ENCODE data around the gene AATF. TPM values are rescaled to one million over a fixed set of nuclear protein-coding genes. Genes with fewer than 3 reads are reported as not detected.

AATF gene
- total RNA-seq, 1 experiment from 2014 or later, result 87.6 TPM

DNA sequence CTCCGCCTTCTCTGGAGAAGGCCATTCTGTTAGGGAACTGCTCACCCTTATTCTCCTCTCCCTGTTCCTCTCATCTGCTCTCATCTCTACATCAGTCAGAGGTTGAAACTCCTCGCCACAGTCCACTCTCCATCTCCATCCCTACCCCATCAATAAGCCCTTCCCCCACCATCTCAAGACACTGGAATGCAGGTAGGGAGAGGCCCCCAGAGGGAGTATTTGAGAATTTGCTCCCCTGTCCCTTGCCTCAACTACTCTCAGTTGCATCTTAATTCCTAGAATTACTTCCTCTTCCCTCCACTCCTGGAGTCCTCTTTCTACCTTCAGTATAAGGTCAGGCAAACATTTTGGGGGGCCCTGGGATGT is 2.0 kb upstream of the AATF start:
- no peak for DNase-seq
- TF ChIP-seq, protein P1, sequence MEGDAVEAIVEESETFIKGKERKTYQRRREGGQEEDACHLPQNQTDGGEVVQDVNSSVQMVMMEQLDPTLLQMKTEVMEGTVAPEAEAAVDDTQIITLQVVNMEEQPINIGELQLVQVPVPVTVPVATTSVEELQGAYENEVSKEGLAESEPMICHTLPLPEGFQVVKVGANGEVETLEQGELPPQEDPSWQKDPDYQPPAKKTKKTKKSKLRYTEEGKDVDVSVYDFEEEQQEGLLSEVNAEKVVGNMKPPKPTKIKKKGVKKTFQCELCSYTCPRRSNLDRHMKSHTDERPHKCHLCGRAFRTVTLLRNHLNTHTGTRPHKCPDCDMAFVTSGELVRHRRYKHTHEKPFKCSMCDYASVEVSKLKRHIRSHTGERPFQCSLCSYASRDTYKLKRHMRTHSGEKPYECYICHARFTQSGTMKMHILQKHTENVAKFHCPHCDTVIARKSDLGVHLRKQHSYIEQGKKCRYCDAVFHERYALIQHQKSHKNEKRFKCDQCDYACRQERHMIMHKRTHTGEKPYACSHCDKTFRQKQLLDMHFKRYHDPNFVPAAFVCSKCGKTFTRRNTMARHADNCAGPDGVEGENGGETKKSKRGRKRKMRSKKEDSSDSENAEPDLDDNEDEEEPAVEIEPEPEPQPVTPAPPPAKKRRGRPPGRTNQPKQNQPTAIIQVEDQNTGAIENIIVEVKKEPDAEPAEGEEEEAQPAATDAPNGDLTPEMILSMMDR (IDR thresholded peaks at IDR 0.05; ENCODE audit: insufficient read depth in 1 of 2, low read depth in 1 of 2, low read length in 1 of 2, severe bottlenecking in 1 of 2, unreplicated experiment in 1 of 2), result no peak
- H3K9me3 ChIP-seq, result no peaks in the 10 kb centered on the region
- H3K9me3 Mint-ChIP-seq (ENCODE audit: unreplicated experiment), result no peaks in the 10 kb centered on the region
- peaks cover 28% of the 10 kb centered on the region for H3K36me3 Mint-ChIP-seq (ENCODE audit: insufficient read depth, unreplicated experiment)
- CTCF ChIA-PET, result no interaction called here
- H3K4me1 Mint-ChIP-seq (ENCODE audit: low read depth, unreplicated experiment), result peaks cover 7% of the 10 kb centered on the region
- H3K36me3 ChIP-seq (ENCODE audit: control insufficient read depth, insufficient read depth, low read length), result no peaks in the 10 kb centered on the region
- H3K4me1 ChIP-seq, result peaks cover 8% of the 10 kb centered on the region; the same call in 1 of the 2 replicates
- intact Hi-C loops (cut with micrococcal nuclease; ENCODE audit: unreplicated experiment), result no loop called here
- H3K27me3 ChIP-seq (replicated peaks; ENCODE audit: control insufficient read depth, insufficient read depth, low read length), result no peaks in the 10 kb centered on the region
- H3K27ac Mint-ChIP-seq (ENCODE audit: unreplicated experiment), result no peak overlapping the region
- peaks cover 7% of the 10 kb centered on the region for H3K27me3 Mint-ChIP-seq (ENCODE audit: insufficient read depth, unreplicated experiment)
- no TSS peak for BruUV-seq (replicated peaks)
- POLR2A ChIA-PET, result no interaction called here
- no peak overlapping the region for H3K4me3 Mint-ChIP-seq (ENCODE audit: unreplicated experiment)
- no peak overlapping the region for H3K4me3 ChIP-seq (ENCODE audit: low read depth, low read length)

DNA sequence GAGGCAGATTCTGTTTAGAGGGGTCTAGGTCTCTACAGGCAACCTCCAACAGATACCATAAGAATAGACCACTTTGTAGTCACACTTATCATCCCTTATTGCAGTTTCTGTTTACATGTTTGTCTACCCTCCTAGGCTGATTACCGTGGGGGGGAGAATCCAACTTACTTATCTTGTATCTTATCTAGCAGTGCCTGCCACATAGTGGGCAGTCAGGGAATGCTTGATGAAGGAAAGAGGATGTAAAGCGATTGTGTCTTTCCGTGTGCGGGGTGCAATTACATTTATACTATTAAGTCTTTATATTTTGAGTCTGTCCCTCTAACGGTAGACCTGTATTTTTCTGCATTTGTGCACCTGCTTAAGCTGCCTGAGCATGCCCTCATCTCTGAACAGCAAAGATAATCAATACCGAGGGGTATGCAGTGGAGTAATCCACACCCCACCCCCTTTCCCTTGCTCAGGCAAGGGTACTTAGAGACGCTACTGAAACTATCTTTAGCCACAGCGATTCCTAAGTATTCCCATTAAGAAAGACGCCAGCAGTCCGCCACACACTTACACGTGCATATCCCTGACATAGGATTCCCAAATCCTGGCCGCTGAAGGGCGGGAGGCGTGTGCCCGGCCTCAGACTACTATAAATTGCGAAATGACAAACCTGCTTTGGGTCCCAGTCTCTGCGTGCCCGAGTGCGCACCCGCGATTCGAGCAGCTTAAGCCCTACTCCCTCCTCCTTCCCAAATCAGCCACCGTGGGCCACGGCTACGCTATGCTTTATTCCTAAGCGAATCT is 635 bp upstream of the AATF start:
- intact Hi-C loops (cut with micrococcal nuclease; ENCODE audit: unreplicated experiment), result loop anchor here (1.0 kb wide), 1 partner anchor 12 kb away; no protein-coding TSS in a partner anchor
- peaks cover 7% of the 10 kb centered on the region for H3K4me1 Mint-ChIP-seq (ENCODE audit: low read depth, unreplicated experiment)

DNA sequence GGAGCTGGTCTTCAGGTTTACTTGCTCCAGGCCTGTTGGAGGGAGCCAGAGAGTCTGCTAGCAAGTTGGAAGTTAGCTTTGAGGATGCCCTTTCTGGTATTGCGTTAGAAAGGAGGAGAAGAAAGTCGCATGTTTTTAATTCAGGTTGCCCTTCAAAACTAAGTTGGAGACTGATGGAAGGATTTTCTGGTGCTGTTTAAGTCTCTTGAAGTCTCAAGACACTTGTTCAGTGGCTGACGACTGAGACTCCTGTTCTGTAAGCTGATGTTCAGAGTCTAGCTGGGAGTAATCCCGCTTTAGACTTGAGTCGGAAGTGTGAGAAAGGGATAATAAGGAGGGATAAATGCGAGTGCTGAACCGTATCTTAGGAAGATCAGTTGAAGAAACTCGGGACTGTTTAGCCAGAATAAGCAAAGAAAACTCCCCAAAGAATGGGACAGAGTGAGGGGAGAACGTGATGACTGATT is 740 bp downstream of the AATF start:
- H3K4me1 ChIP-seq, result peaks cover 8% of the 10 kb centered on the region; the same call in 1 of the 2 replicates
- TF ChIP-seq, protein P1 (IDR thresholded peaks at IDR 0.05; ENCODE audit: insufficient read depth in 1 of 2, low read depth in 1 of 2, low read length in 1 of 2, severe bottlenecking in 1 of 2, unreplicated experiment in 1 of 2), result no peak
- intact Hi-C loops (cut with micrococcal nuclease; ENCODE audit: unreplicated experiment), result no loop called here
- H3K9me3 ChIP-seq, result no peaks in the 10 kb centered on the region
- H3K27me3 ChIP-seq (replicated peaks; ENCODE audit: control insufficient read depth, insufficient read depth, low read length), result no peaks in the 10 kb centered on the region
- CTCF ChIA-PET, result interaction anchor here (0.6 to 1.2 kb wide), 3 partner anchors 93 to 467 kb away, joined by 3 to 7 read pairs (median 4); partner anchors contain the start of gene MRM1
- peak overlapping the region; percentile 79 for H3K4me3 Mint-ChIP-seq (ENCODE audit: unreplicated experiment)
- BruUV-seq (replicated peaks), result TSS peak; percentile 26
- H3K27me3 Mint-ChIP-seq (ENCODE audit: insufficient read depth, unreplicated experiment), result peaks cover 7% of the 10 kb centered on the region
- peaks cover 56% of the 10 kb centered on the region for H3K36me3 Mint-ChIP-seq (ENCODE audit: insufficient read depth, unreplicated experiment)
- POLR2A ChIA-PET, result interaction anchor here (0.6 to 1.3 kb wide), 7 partner anchors 12 to 1133 kb away, joined by 3 to 7 read pairs (median 4); partner anchors contain the start of genes LHX1 and MRM1
- peaks cover 7% of the 10 kb centered on the region for H3K4me1 Mint-ChIP-seq (ENCODE audit: low read depth, unreplicated experiment)
- no peaks in the 10 kb centered on the region; the same call in 1 of the 2 replicates for H3K36me3 ChIP-seq (ENCODE audit: control insufficient read depth, insufficient read depth, low read length)
- no peaks in the 10 kb centered on the region for H3K9me3 Mint-ChIP-seq (ENCODE audit: unreplicated experiment)
- peak overlapping the region; percentile 91 for H3K4me3 ChIP-seq (ENCODE audit: low read depth, low read length)
- no peak for DNase-seq
- H3K27ac Mint-ChIP-seq (ENCODE audit: unreplicated experiment), result peak overlapping the region; percentile 74

More for the DNA sequence above, 635 bp upstream of the AATF start:
- H3K4me3 Mint-ChIP-seq (ENCODE audit: unreplicated experiment), result peak overlapping the region; percentile 79
- H3K9me3 Mint-ChIP-seq (ENCODE audit: unreplicated experiment), result no peaks in the 10 kb centered on the region
- peaks cover 7% of the 10 kb centered on the region for H3K27me3 Mint-ChIP-seq (ENCODE audit: insufficient read depth, unreplicated experiment)
- no peaks in the 10 kb centered on the region; the same call in 1 of the 2 replicates for H3K36me3 ChIP-seq (ENCODE audit: control insufficient read depth, insufficient read depth, low read length)
- POLR2A ChIA-PET, result interaction anchor here (0.6 to 1.3 kb wide), 2 partner anchors 11 to 411 kb away, joined by 3 to 4 read pairs; partner anchors contain the start of gene LHX1
- no peaks in the 10 kb centered on the region for H3K9me3 ChIP-seq
- TSS peak; percentile 82 for BruUV-seq (replicated peaks)
- no peaks in the 10 kb centered on the region for H3K27me3 ChIP-seq (replicated peaks; ENCODE audit: control insufficient read depth, insufficient read depth, low read length)
- H3K4me1 ChIP-seq, result peaks cover 8% of the 10 kb centered on the region; the same call in 1 of the 2 replicates
- DNase-seq, result no peak
- TF ChIP-seq, protein P1 (IDR thresholded peaks at IDR 0.05; ENCODE audit: insufficient read depth in 1 of 2, low read depth in 1 of 2, low read length in 1 of 2, severe bottlenecking in 1 of 2, unreplicated experiment in 1 of 2), result no peak
- CTCF ChIA-PET, result no interaction called here
- H3K36me3 Mint-ChIP-seq (ENCODE audit: insufficient read depth, unreplicated experiment), result peaks cover 42% of the 10 kb centered on the region
- peak overlapping the region; percentile 91 for H3K4me3 ChIP-seq (ENCODE audit: low read depth, low read length)
- H3K27ac Mint-ChIP-seq (ENCODE audit: unreplicated experiment), result peak overlapping the region; percentile 74
